CD14-positive monocyte (primary cell): ENCODE data around the gene PLXND1. TPM values are rescaled to one million over a fixed set of nuclear protein-coding genes. Genes with fewer than 3 reads are reported as not detected.
A peak's percentile ranks its signal among the peaks of the same experiment; 100 is the strongest.

Source experiments
- DNase-seq, 3 donors: peaks; one replicate each; pipeline ENCODE4 v3.0.0-alpha.2; 2011 to 2022
- H2AFZ ChIP-seq: 2 replicates; pipeline ENCODE4 v1.6.0; 2012; ENCODE audit warnings: mild to moderate bottlenecking, low read depth, low read length, inconsistent platforms; ENCODE audit not compliant: insufficient read depth, poor library complexity, severe bottlenecking
- H3K27ac ChIP-seq, 2 donors: 1 replicate in 1 of 2; 2 replicates in 1 of 2; pipeline ENCODE4 v1.5.1; 2012 to 2013; ENCODE audit warnings: low read length in 2 of 2, control low read depth in 1 of 2, inconsistent platforms in 1 of 2, low read depth in 1 of 2, mild to moderate bottlenecking in 1 of 2
- H3K27me3 ChIP-seq, 2 donors: one replicate each; pipeline versions ENCODE4 v1.6.0 to v1.6.1; 2011 to 2013; ENCODE audit warnings: low read length in 2 of 2; ENCODE audit not compliant: control insufficient read depth in 2 of 2, insufficient read depth in 2 of 2
- H3K36me3 ChIP-seq, 2 donors: replicated peaks in 1 of 2; 1 replicate in 1 of 2; 2 replicates in 1 of 2; pipeline versions ENCODE4 v1.5.1 to v1.6.1; 2012 to 2013; ENCODE audit warnings: low read length in 2 of 2, control low read depth in 1 of 2, inconsistent platforms in 1 of 2, mild to moderate bottlenecking in 1 of 2; ENCODE audit not compliant: insufficient read depth in 2 of 2, control insufficient read depth in 1 of 2
- H3K4me1 ChIP-seq, 2 donors: 1 replicate in 1 of 2; 2 replicates in 1 of 2; pipeline versions ENCODE4 v1.5.1 to v1.6.1; 2012 to 2013; ENCODE audit warnings: low read length in 2 of 2, control low read depth in 1 of 2, inconsistent platforms in 1 of 2, mild to moderate bottlenecking in 1 of 2, moderate library complexity in 1 of 2; ENCODE audit not compliant: insufficient read depth in 2 of 2, control insufficient read depth in 1 of 2
- H3K4me2 ChIP-seq: replicated peaks from 2 replicates; pipeline ENCODE3; 2012; ENCODE audit warnings: low read length, moderate library complexity, mild to moderate bottlenecking; ENCODE audit not compliant: poor library complexity, severe bottlenecking; ENCODE audit errors: extremely low read depth
- H3K4me3 ChIP-seq, 3 experiments: fragments of 200-600 bp in 1 of 3; sonication (generic) in 1 of 3; replicated peaks in 1 of 3; 1 replicate in 2 of 3; 2 replicates in 1 of 3; pipeline ENCODE4 v1.5.1; 2011 to 2013; ENCODE audit warnings: low read length in 3 of 3, mild to moderate bottlenecking in 3 of 3, control low read depth in 2 of 3, low read depth in 2 of 3, inconsistent platforms in 1 of 3, moderate library complexity in 1 of 3
- H3K79me2 ChIP-seq: 2 replicates; pipeline ENCODE4 v1.6.0; 2012; ENCODE audit warnings: mild to moderate bottlenecking, control low read depth, inconsistent platforms, low read length, moderate library complexity; ENCODE audit not compliant: insufficient read depth
- H3K9ac ChIP-seq: 2 replicates; pipeline ENCODE4 v1.6.0; 2017; ENCODE audit warnings: low read length, mild to moderate bottlenecking; ENCODE audit not compliant: insufficient read depth, poor library complexity, severe bottlenecking
- H3K9me3 ChIP-seq, 2 donors: replicated peaks in 1 of 2; 1 replicate in 1 of 2; 2 replicates in 1 of 2; pipeline versions ENCODE4 v1.5.1 to v1.6.1; 2012 to 2013; ENCODE audit warnings: low read length in 2 of 2, control low read depth in 1 of 2; ENCODE audit not compliant: control insufficient read depth in 1 of 2, insufficient read depth in 1 of 2
- H4K20me1 ChIP-seq: 2 replicates; pipeline ENCODE4 v1.6.0; 2012; ENCODE audit warnings: mild to moderate bottlenecking, low read length, control low read depth, moderate library complexity; ENCODE audit not compliant: insufficient read depth
- H3K27ac Mint-ChIP-seq, 7 donors: one replicate each; pipeline ENCODE4 v1.8.0; 2020; ENCODE audit warnings: mild to moderate bottlenecking in 7 of 7, mixed read lengths in 7 of 7, moderate library complexity in 6 of 7, inconsistent platforms in 2 of 7
- H3K27me3 Mint-ChIP-seq, 3 donors: one replicate each; pipeline ENCODE4 v1.8.0; 2021 to 2022; ENCODE audit warnings: low read depth in 3 of 3, mild to moderate bottlenecking in 3 of 3, mixed read lengths in 3 of 3, moderate library complexity in 3 of 3, inconsistent platforms in 1 of 3
- H3K36me3 Mint-ChIP-seq, 2 donors: one replicate each; pipeline ENCODE4 v1.8.0; 2020; ENCODE audit warnings: mixed read lengths in 2 of 2, inconsistent platforms in 1 of 2, mild to moderate bottlenecking in 1 of 2
- H3K4me1 Mint-ChIP-seq: one replicate; pipeline ENCODE4 v1.8.0; 2020; ENCODE audit warnings: mild to moderate bottlenecking, mixed read lengths
- H3K4me3 Mint-ChIP-seq, 2 donors: one replicate each; pipeline ENCODE4 v1.8.0; 2020; ENCODE audit warnings: mild to moderate bottlenecking in 2 of 2, mixed read lengths in 2 of 2, moderate library complexity in 1 of 2
- H3K9me3 Mint-ChIP-seq, 7 donors: one replicate each; pipeline ENCODE4 v1.8.0; 2020 to 2022; ENCODE audit warnings: mixed read lengths in 7 of 7, mild to moderate bottlenecking in 6 of 7, moderate library complexity in 6 of 7, inconsistent platforms in 2 of 7
- WGBS: methylation state at CpG from one replicate; pipeline ENCODE4 v1.1.5; 2013; ENCODE audit warnings: missing lambda C conversion rate; ENCODE audit not compliant: insufficient coverage; 5-methylcytosine and 5-hydroxymethylcytosine counted together
- intact Hi-C, 2 donors: fragments of 100-400 bp; cut with micrococcal nuclease; formaldehyde crosslinking; loops; one replicate each; pipeline versions ENCODE4 v1.15.0 to v1.15.1; 2023
- polyA plus RNA-seq, 3 donors: library from polyadenylated mRNA; depleted of rRNA in 1 of 3; unstranded in 2 of 3; stranded (reverse) in 1 of 3; fragments of 300-500 nt in 2 of 3; fragments of >200 nt in 1 of 3; fragmentation: Illumina TruSeq in 2 of 3; gene quantifications; 1 replicate in 2 of 3; 2 replicates in 1 of 3; pipeline ENCODE4 v1.2.3, GENCODE V29; 2012 to 2021
- TF ChIP-seq, protein P1 (sequence below): fragments of 200-600 bp; IDR thresholded peaks from one replicate; pipeline ENCODE4 v1.8.0; 2022; ENCODE audit warnings: antibody characterized with exemption, mild to moderate bottlenecking

PLXND1 gene
- polyA plus RNA-seq, 3 donors, result 7.1 to 170 (median 9.9) TPM

DNA sequence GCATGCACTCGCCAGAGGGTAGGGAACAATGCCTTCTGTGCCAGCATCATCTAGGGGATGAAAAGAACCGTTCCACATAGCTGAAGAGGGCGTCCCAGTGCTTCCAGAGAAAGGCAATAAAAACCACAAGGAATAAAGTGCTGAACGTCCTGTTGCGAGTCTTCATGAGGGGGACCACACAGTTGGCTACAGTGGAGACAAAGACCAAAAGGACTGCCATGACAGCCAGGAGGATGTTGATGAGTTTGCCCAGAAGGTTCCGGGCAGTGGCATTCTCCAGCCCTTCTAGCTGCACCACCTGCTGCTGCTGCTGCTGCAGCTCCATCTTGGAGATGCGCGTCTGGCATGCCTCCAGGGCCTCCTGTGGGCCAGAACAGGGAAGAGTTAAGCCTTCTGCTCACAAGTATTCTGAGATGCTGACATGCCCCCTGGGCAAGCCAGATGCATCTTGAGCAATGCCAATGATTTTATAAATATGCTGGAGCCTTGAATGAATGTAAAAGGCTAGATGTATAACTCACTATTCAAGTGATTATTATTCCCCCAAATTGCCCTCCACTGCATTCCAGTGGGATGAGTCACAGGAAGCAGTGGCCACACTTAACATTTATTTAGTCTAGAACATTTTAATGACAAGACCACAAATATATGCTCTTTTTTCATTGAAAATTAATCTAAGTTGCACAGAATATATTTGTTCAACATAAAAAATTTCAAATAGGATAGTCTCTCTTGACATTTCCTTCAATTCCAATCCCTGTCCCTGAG, 45.1 kb upstream of the PLXND1 start:
- H2AFZ ChIP-seq, result no peak overlapping the region
- H3K9me3 ChIP-seq, result no peaks in the 10 kb centered on the region
- 95% methylated on average over 8 of the region's 8 CpGs for WGBS
- H3K27me3 ChIP-seq, result no peaks in the 10 kb centered on the region
- H3K4me2 ChIP-seq, result no peak overlapping the region
- H4K20me1 ChIP-seq, result no peaks in the 10 kb centered on the region
- DNase-seq, result no peak
- no peaks in the 10 kb centered on the region for H3K79me2 ChIP-seq
- Mint-ChIP-seq H3K27me3 (peaks cover 0 to 2% (median 0%) of the 10 kb centered on the region in 3 donors), H3K4me1 (peaks cover 5% of the 10 kb centered on the region), H3K36me3 (peaks cover 30 to 41% of the 10 kb centered on the region in 2 donors), H3K27ac (peak overlapping the region in 1 of 7 donors; percentile 35), H3K9me3 (no peaks in the 10 kb centered on the region), H3K4me3 (no peak overlapping the region)
- TF ChIP-seq, protein P1, sequence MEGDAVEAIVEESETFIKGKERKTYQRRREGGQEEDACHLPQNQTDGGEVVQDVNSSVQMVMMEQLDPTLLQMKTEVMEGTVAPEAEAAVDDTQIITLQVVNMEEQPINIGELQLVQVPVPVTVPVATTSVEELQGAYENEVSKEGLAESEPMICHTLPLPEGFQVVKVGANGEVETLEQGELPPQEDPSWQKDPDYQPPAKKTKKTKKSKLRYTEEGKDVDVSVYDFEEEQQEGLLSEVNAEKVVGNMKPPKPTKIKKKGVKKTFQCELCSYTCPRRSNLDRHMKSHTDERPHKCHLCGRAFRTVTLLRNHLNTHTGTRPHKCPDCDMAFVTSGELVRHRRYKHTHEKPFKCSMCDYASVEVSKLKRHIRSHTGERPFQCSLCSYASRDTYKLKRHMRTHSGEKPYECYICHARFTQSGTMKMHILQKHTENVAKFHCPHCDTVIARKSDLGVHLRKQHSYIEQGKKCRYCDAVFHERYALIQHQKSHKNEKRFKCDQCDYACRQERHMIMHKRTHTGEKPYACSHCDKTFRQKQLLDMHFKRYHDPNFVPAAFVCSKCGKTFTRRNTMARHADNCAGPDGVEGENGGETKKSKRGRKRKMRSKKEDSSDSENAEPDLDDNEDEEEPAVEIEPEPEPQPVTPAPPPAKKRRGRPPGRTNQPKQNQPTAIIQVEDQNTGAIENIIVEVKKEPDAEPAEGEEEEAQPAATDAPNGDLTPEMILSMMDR, result no peak
- no peak overlapping the region for H3K4me3 ChIP-seq
- no peak overlapping the region for H3K9ac ChIP-seq
- peaks cover 9 to 36% of the 10 kb centered on the region in 2 donors for H3K36me3 ChIP-seq
- no peaks in the 10 kb centered on the region for H3K4me1 ChIP-seq
- H3K27ac ChIP-seq, result no peak overlapping the region
- intact Hi-C loops, result loop anchor here (2.0 to 10.0 kb wide), 3 partner anchors 173 to 281 kb away; no protein-coding TSS in a partner anchor

DNA sequence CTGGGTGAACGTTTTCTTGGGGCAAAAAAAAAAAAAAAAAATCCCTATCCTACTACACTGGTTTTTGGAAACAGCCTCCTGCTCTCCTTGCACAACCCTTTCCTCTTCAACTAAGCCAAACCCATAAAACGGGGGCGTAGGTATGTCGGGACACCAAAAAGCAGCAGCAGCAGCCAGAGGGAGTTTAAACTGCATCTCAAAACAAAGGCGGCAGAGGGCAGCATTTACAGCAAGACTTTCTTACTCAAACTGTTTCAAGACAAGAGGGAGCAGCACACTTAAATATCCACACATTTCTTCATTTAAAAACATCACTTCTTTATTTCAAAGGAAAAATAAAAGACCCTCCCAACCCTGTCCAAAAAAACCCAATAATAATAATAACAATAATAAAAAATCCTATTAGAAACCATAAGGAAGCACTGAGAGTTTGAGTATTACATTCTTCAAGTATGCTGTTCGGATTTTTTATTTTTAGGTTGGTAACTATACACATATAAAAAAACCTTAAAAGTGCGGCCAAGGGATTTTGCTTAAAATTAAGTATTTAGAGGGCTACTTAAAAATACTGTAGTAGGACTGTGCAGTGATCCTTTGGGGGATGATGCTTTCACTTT, 43.9 kb upstream of the PLXND1 start:
- WGBS, result 3% methylated on average over 3 of the region's 7 CpGs
- H3K27ac Mint-ChIP-seq, result peak overlapping the region in 2 of 7 donors; percentile 33 to 73
- H3K27me3 Mint-ChIP-seq, result peaks cover 0 to 3% (median under 1%) of the 10 kb centered on the region in 3 donors
- Histone ChIP-seq H3K9me3 (no peaks in the 10 kb centered on the region), H3K4me2 (no peak overlapping the region), H3K4me3 (no peak overlapping the region), H3K79me2 (no peaks in the 10 kb centered on the region), H3K9ac (no peak overlapping the region), H3K27ac (no peak overlapping the region), H2AFZ (no peak overlapping the region), H3K4me1 (peaks cover 4 to 5% of the 10 kb centered on the region in 2 donors), H3K36me3 (peaks cover 9 to 34% of the 10 kb centered on the region in 2 donors), H3K27me3 (no peaks in the 10 kb centered on the region), H4K20me1 (no peaks in the 10 kb centered on the region)
- TF ChIP-seq, protein P1, result peak; percentile 72
- peak; percentile 34 to 57 (median 47) for DNase-seq
- no peak overlapping the region for H3K4me3 Mint-ChIP-seq
- H3K9me3 Mint-ChIP-seq, result no peaks in the 10 kb centered on the region
- peaks cover 30 to 41% of the 10 kb centered on the region in 2 donors for H3K36me3 Mint-ChIP-seq
- intact Hi-C loops, result loop anchor here (2.0 to 10.0 kb wide), 3 partner anchors 174 to 282 kb away; no protein-coding TSS in a partner anchor
- peaks cover 7% of the 10 kb centered on the region for H3K4me1 Mint-ChIP-seq
